Astrocyte of the cerebellum (primary cell): ENCODE results near the gene FCER2.
"Not testable (repeated sequence)": the region's sequence is repeated elsewhere in the genome, so short reads cannot be mapped to it uniquely, and the experiment has no call there.

Experiments used
- DNase-seq: peaks from one replicate; pipeline ENCODE4 v3.0.0-alpha.2; 2011; ENCODE audit warnings: low read depth
- H3K4me3 ChIP-seq: 2 replicates; pipeline ENCODE4 v1.5.1; 2011; ENCODE audit warnings: mild to moderate bottlenecking, low read depth, low read length, moderate library complexity
- in situ Hi-C: cut with HindIII; loops from 2 replicates; pipeline ENCODE4 v1.10.0; 2017; ENCODE audit warnings: low sequenced_read_pairs
- TF ChIP-seq, protein P1 (sequence below): IDR thresholded peaks from 2 replicates; pipeline ENCODE4 v1.5.1; 2012; ENCODE audit warnings: low read length, low read depth, moderate library complexity, mild to moderate bottlenecking; ENCODE audit errors: missing control alignments

The FCER2 gene

DNA sequence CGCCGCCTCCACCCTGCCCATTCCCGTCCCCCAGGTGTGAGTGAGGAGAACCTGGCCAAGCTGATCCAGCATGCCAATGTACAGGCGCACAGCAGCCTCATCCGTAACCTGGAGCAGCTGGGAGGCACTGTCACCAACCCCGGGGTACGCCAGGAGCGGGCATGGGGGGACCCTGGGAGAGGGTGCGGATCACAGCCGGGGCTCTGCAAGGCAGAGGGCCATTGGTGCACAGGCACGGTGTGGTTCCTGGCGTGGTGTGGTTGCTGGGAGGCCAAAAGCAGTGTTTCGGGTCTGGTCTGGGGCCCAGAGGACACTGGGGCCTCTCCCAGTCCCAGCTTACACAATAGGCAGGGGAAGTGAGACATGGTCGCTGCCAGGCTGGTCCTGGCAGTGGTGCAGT lies 56.8 kb downstream of the FCER2 start:
- in situ Hi-C loops, result no loop called here
- TF ChIP-seq, protein P1, sequence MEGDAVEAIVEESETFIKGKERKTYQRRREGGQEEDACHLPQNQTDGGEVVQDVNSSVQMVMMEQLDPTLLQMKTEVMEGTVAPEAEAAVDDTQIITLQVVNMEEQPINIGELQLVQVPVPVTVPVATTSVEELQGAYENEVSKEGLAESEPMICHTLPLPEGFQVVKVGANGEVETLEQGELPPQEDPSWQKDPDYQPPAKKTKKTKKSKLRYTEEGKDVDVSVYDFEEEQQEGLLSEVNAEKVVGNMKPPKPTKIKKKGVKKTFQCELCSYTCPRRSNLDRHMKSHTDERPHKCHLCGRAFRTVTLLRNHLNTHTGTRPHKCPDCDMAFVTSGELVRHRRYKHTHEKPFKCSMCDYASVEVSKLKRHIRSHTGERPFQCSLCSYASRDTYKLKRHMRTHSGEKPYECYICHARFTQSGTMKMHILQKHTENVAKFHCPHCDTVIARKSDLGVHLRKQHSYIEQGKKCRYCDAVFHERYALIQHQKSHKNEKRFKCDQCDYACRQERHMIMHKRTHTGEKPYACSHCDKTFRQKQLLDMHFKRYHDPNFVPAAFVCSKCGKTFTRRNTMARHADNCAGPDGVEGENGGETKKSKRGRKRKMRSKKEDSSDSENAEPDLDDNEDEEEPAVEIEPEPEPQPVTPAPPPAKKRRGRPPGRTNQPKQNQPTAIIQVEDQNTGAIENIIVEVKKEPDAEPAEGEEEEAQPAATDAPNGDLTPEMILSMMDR, result no peak
- no peak overlapping the region for H3K4me3 ChIP-seq
- no peak for DNase-seq

GRCh38 chr19:7644550-7644877 lies 57.4 kb downstream of the FCER2 start:
- TF ChIP-seq, protein P1, result no peak
- DNase-seq, result no peak
- H3K4me3 ChIP-seq, result no peak overlapping the region
- in situ Hi-C loops, result no loop called here

DNA sequence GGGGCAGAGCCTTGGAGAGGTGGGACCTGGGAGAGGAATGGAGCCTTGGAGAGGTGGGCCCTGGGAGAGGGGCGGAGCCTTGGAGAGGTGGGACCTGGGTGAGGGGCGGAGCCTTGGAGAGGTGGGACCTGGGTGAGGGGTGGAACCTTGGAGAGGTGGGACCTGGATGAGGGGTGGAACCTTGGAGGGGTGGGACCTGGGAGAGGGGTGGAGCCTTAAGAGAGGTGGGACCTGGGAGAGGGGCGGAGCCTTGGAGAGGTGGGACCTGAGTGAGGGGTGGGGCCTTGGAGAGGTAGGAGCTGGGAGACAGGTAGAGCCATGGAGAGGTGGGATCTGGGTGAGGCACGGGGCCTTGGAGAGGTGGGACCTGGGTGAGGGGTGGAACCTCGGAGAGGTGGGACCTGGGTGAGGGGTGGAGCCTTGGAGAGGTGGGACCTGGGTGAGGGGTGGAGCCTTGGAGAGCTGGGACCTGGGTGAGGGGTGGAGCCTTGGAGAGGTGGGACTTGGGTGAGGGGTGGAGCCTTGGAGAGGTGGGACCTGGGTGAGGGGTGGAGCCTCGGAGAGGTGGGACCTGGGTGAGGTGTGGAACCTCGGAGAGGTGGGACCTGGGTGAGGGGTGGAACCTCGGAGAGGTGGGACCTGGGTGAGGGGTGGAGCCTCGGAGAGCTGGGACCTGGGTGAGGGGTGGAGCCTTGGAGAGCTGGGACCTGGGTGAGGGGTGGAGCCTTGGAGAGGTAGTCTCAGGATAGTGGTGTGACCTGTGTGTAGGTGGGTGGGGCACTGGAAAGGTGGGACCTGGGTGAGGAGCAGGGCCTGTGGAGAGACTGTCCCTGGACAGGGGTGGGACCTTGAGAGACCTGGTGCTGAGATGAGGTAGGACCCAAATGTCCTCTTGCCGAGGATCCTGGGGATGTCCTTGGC lies 58.0 kb downstream of the FCER2 start:
- in situ Hi-C loops, DNase-seq, H3K4me3 ChIP-seq: not testable (repeated sequence)

DNA sequence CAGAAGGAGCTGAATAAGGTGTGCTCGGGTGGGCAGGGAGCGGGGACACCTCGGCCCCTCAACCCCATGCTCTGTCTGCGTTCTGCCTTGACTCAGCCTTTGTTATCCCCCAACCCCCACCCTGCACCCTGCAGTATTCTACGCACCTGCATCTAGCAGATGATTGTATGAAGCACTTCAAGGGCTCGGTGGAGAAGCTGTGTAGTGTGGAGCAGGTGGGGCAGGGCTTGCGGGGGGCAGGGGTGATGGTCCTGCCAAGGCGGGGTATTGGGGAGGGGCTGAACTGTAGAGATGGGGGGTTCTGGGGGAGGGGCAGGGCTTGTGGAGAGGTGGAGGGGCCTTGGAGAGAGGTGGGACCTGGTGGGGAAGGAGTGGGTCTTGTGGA lies 58.9 kb downstream of the FCER2 start:
- in situ Hi-C loops, result no loop called here
- no peak for DNase-seq
- H3K4me3 ChIP-seq, result no peak overlapping the region
- TF ChIP-seq, protein P1, result no peak

DNA sequence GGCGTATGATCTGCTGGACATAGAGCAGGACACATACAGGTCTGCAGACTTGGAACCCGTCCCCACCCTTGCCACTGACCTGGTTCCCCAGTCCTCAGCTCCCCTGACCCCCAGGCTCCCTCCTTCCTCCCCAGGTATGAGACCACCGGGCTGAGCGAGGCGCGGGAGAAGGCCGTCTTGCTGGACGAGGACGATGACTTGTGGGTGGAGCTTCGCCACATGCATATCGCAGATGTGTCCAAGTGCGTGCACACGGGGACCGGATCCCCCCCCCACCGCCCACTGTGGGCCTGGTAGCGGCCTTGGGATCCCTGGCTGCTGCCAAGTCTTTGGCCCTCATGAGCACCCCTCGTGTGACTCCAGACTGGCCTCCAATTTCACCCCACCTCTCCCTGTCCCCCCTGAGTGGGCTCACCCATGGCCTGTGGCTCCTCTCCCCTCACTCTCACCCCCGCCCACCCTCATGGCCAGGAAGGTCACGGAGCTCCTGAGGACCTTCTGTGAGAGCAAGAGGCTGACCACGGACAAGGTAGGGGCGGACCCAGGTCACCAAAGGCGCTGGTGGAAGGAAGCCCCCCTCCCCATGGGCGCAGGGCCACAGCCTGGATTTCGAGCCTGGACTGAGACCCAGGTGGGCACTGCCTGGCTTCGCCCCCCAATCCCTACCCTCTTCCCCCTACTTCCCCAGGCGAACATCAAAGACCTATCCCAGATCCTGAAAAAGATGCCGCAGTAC lies 59.5 kb downstream of the FCER2 start:
- in situ Hi-C loops, result no loop called here
- no peak overlapping the region for H3K4me3 ChIP-seq
- no peak for DNase-seq
- TF ChIP-seq, protein P1, result no peak

- no peak overlapping the region for H3K4me3 ChIP-seq
- TF ChIP-seq, protein P1, result no peak
- in situ Hi-C loops, result no loop called here
These were observed 60.3 kb downstream of the FCER2 start for GRCh38 chr19:7641290-7642276.

More at GRCh38 chr19:7641290-7642276, 60.3 kb downstream of the FCER2 start:
- no peak for DNase-seq
